ENCODE results near the gene GRID2.

GRID2 gene

DNA sequence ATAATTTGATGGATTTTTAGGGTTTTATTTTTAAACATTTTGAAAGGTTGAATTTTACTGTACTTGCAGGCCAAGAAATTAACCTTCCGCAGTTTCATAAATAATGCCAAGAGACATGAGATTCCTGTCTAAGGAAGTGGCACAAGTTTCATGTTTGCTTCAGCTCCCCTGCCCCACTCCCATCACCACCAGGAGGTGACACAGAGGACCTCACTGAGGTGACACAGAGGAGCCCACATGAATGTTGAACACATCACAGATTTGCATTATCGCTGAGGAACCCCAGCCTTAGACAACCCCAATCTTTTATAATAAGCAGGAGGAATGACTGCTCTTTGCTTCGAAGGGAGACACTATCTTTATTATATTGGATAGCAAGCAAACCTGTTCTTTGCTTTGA, 1033.4 kb downstream of the GRID2 start:
- TF ChIP-seq, protein P1, sequence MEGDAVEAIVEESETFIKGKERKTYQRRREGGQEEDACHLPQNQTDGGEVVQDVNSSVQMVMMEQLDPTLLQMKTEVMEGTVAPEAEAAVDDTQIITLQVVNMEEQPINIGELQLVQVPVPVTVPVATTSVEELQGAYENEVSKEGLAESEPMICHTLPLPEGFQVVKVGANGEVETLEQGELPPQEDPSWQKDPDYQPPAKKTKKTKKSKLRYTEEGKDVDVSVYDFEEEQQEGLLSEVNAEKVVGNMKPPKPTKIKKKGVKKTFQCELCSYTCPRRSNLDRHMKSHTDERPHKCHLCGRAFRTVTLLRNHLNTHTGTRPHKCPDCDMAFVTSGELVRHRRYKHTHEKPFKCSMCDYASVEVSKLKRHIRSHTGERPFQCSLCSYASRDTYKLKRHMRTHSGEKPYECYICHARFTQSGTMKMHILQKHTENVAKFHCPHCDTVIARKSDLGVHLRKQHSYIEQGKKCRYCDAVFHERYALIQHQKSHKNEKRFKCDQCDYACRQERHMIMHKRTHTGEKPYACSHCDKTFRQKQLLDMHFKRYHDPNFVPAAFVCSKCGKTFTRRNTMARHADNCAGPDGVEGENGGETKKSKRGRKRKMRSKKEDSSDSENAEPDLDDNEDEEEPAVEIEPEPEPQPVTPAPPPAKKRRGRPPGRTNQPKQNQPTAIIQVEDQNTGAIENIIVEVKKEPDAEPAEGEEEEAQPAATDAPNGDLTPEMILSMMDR (IDR thresholded peaks at IDR 0.05) = no peak
- no peaks in the 10 kb centered on the region for H3K79me2 ChIP-seq

DNA sequence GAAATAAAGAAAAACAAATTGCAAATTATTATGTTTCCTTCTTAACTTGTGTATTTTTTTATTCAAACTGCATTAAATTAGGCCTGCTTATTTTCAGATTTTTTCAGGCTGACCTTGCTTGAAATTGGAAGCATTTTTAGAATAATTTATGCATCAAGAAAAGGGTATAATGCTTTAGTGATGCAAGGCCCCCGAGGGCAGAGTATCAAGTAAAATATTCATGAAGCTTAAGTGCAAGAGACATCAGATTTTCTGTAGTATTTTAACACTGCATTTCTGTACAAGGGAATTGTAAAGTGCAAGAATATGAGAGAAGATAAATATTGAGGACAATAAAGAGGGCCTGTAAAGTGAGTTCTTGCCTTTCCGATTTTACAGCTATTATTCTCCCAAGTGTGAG, 1039.0 kb downstream of the GRID2 start:
- Histone ChIP-seq H3K4me3 (ENCODE audit: low read depth, low read length) (no peak overlapping the region), H3K36me3 (ENCODE audit: control insufficient read depth, insufficient read depth, low read length) (no peaks in the 10 kb centered on the region), H2AFZ (no peak overlapping the region), H3K79me2 (no peaks in the 10 kb centered on the region), H3K27ac (no peak overlapping the region), H3K4me2 (ENCODE audit: low read length) (no peak overlapping the region), H3K4me1 (no peaks in the 10 kb centered on the region), H3K9ac (no peak overlapping the region), H3K27me3 (ENCODE audit: control insufficient read depth, insufficient read depth, low read length) (no peaks in the 10 kb centered on the region), H3K9me3 (ENCODE audit: control insufficient read depth, low read length) (no peaks in the 10 kb centered on the region)
- TF ChIP-seq, protein P1 (IDR thresholded peaks at IDR 0.05) = no peak

More for the DNA sequence above, 1033.4 kb downstream of the GRID2 start:
- H2AFZ ChIP-seq = no peak overlapping the region
- no peak overlapping the region for H3K27ac ChIP-seq
- H3K36me3 ChIP-seq (ENCODE audit: control insufficient read depth, insufficient read depth, low read length) = no peaks in the 10 kb centered on the region
- H3K9me3 ChIP-seq (ENCODE audit: control insufficient read depth, low read length) = no peaks in the 10 kb centered on the region
- no peaks in the 10 kb centered on the region for H3K27me3 ChIP-seq (ENCODE audit: control insufficient read depth, insufficient read depth, low read length)
- no peak overlapping the region for H3K4me2 ChIP-seq (ENCODE audit: low read length)
- H3K4me3 ChIP-seq (ENCODE audit: low read depth, low read length) = no peak overlapping the region
- H3K9ac ChIP-seq = no peak overlapping the region
- no peaks in the 10 kb centered on the region for H3K4me1 ChIP-seq

DNA sequence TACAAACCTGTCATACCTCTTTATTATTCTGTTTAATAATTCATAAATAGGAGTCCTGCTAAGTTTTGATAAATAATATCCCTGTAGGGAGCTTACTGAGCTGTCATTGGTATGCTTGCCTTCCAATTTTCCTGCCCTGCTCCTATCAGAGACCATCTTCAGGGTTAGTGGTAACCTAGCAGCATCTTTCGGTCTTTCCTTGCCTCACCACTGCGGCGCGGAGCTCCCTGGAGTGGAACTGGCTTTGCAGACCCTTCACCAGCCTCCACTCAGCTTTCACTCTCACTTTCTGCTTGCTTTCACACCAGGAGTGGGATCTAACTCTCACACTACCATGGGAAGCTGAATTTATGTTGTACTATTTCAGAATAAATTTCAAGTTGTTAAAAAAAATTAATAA, 1043.1 kb downstream of the GRID2 start:
- no peaks in the 10 kb centered on the region for H3K79me2 ChIP-seq
- TF ChIP-seq, protein P1 (IDR thresholded peaks at IDR 0.05) = no peak

DNA sequence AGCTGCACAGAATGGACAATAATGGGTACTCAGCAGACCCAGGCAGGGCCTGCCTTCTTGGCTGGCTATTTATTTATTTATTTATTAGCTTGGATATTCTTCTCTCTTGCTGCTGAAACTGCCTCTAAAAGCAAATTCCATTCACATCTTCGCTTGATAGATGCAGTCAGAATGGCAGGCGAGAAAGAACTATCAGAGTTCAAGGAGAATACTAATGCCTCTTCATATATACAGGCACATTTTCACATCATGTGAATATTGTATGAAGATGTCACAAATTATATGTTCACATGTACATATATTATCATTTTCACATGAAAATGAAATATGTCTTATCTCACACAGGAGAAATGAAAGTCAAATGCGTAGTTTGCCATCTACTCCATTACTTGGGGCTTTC, 1045.1 kb downstream of the GRID2 start:
- Histone ChIP-seq H3K36me3 (ENCODE audit: control insufficient read depth, insufficient read depth, low read length) (no peaks in the 10 kb centered on the region), H2AFZ (no peak overlapping the region), H3K4me3 (ENCODE audit: low read depth, low read length) (no peak overlapping the region), H3K9ac (no peak overlapping the region), H3K79me2 (no peaks in the 10 kb centered on the region), H3K9me3 (ENCODE audit: control insufficient read depth, low read length) (no peaks in the 10 kb centered on the region), H3K4me1 (no peaks in the 10 kb centered on the region), H3K4me2 (ENCODE audit: low read length) (no peak overlapping the region), H3K27ac (no peak overlapping the region), H3K27me3 (ENCODE audit: control insufficient read depth, insufficient read depth, low read length) (no peaks in the 10 kb centered on the region)
- TF ChIP-seq, protein P1 (IDR thresholded peaks at IDR 0.05) = no peak

More for the DNA sequence above, 1043.1 kb downstream of the GRID2 start:
- Histone ChIP-seq H2AFZ (no peak overlapping the region), H3K4me2 (ENCODE audit: low read length) (no peak overlapping the region), H3K9ac (no peak overlapping the region), H3K27ac (no peak overlapping the region), H3K9me3 (ENCODE audit: control insufficient read depth, low read length) (no peaks in the 10 kb centered on the region), H3K4me1 (no peaks in the 10 kb centered on the region), H3K36me3 (ENCODE audit: control insufficient read depth, insufficient read depth, low read length) (no peaks in the 10 kb centered on the region), H3K27me3 (ENCODE audit: control insufficient read depth, insufficient read depth, low read length) (no peaks in the 10 kb centered on the region), H3K4me3 (ENCODE audit: low read depth, low read length) (no peak overlapping the region)

DNA sequence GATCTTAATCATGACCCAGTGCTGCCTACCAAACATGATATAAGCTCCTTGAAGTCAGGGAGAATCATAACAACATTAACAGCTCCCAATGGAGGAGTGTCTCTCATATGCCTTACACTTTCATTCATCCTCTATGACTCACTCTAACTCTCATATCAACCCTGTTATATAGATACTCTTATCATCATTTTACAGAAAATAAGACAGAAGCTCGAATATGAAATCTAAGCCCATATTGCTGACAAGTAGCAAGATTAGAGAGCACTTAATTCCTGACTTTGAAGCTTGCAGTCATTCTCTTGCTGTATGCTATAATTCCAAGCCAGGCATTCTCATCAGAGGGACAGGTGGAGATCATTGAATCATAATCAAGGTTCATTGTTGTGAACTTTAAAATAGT, 1048.1 kb downstream of the GRID2 start:
- Histone ChIP-seq H3K4me1 (no peaks in the 10 kb centered on the region), H3K27me3 (ENCODE audit: control insufficient read depth, insufficient read depth, low read length) (no peaks in the 10 kb centered on the region), H3K79me2 (no peaks in the 10 kb centered on the region), H3K4me2 (ENCODE audit: low read length) (no peak overlapping the region), H3K9me3 (ENCODE audit: control insufficient read depth, low read length) (no peaks in the 10 kb centered on the region), H3K36me3 (ENCODE audit: control insufficient read depth, insufficient read depth, low read length) (no peaks in the 10 kb centered on the region), H3K27ac (no peak overlapping the region), H3K9ac (no peak overlapping the region), H3K4me3 (ENCODE audit: low read depth, low read length) (no peak overlapping the region), H2AFZ (no peak overlapping the region)
- TF ChIP-seq, protein P1 (IDR thresholded peaks at IDR 0.05) = no peak
